ENCODE measurements around the gene SLAMF6. TPM values are rescaled to one million over a fixed set of nuclear protein-coding genes. Genes with fewer than 3 reads are reported as not detected.
"Not testable (repeated sequence)": the region's sequence is repeated elsewhere in the genome, so short reads cannot be mapped to it uniquely, and the experiment has no call there.

Gene SLAMF6
- total RNA-seq, 2 donors from 2014 or later = 48.3 to 55.2 TPM

- peak; percentile 35 to 89 for ATAC-seq
- Mint-ChIP-seq H3K36me3 (peaks cover 3 to 39% of the 10 kb centered on the region in 2 donors), H3K9me3 (peaks cover 14 to 37% of the 10 kb centered on the region in 2 donors), H3K27ac (peak overlapping the region; percentile 72 to 81)
- no peak for DNase-seq (ENCODE audit: low spot score in 2 of 2)
Measured at GRCh38 chr1:160496334-160496733, 26.7 kb downstream of the SLAMF6 start.

- Mint-ChIP-seq H3K27ac (no peak overlapping the region), H3K9me3 (peaks cover 13 to 31% of the 10 kb centered on the region in 2 donors), H3K36me3 (peaks cover 0 to 46% of the 10 kb centered on the region in 2 donors)
- ATAC-seq (no peak), DNase-seq (ENCODE audit: low spot score in 2 of 2) (no peak)
Measured at GRCh38 chr1:160494620-160495019, 28.4 kb downstream of the SLAMF6 start.

- no peak for ATAC-seq
- DNase-seq (ENCODE audit: low spot score in 2 of 2) = no peak
- Mint-ChIP-seq H3K36me3 (peaks cover 0 to 36% of the 10 kb centered on the region in 2 donors), H3K27ac (no peak overlapping the region), H3K9me3 (peaks cover 0 to 18% of the 10 kb centered on the region in 2 donors)
Measured at GRCh38 chr1:160492617-160493016, 30.4 kb downstream of the SLAMF6 start.

GRCh38 chr1:160491981-160492380 lies 31.1 kb downstream of the SLAMF6 start:
- DNase-seq (ENCODE audit: low spot score in 2 of 2) = no peak
- peaks cover 0 to 14% of the 10 kb centered on the region in 2 donors for H3K9me3 Mint-ChIP-seq
- ATAC-seq = no peak
- peaks cover 0 to 36% of the 10 kb centered on the region in 2 donors for H3K36me3 Mint-ChIP-seq
- H3K27ac Mint-ChIP-seq = no peak overlapping the region

GRCh38 chr1:160491017-160491416 lies 32.0 kb downstream of the SLAMF6 start:
- Mint-ChIP-seq H3K36me3 (peaks cover 0 to 41% of the 10 kb centered on the region in 2 donors), H3K9me3 (peaks cover 0 to 11% of the 10 kb centered on the region in 2 donors), H3K27ac (peak overlapping the region in 1 of 2 donors; percentile 71)
- no peak for DNase-seq (ENCODE audit: low spot score in 2 of 2)
- ATAC-seq = no peak

GRCh38 chr1:160489513-160490261 lies 33.4 kb downstream of the SLAMF6 start:
- peak in 1 of 2 donors; percentile 35 for ATAC-seq
- Mint-ChIP-seq H3K27ac (peak overlapping the region; percentile 71 to 75), H3K36me3 (peaks cover 0 to 36% of the 10 kb centered on the region in 2 donors), H3K9me3 (peaks cover 3 to 11% of the 10 kb centered on the region in 2 donors)
- no peak for DNase-seq (ENCODE audit: low spot score in 2 of 2)

GRCh38 chr1:160488347-160489058 lies 34.6 kb downstream of the SLAMF6 start:
- Mint-ChIP-seq H3K36me3 (peaks cover 0 to 29% of the 10 kb centered on the region in 2 donors), H3K27ac (peak overlapping the region in 1 of 2 donors; percentile 36), H3K9me3 (peaks cover 3 to 6% of the 10 kb centered on the region in 2 donors)
- ATAC-seq (no peak), DNase-seq (ENCODE audit: low spot score in 2 of 2) (no peak)

GRCh38 chr1:160486453-160486852 lies 36.6 kb downstream of the SLAMF6 start:
- H3K36me3 Mint-ChIP-seq = peaks cover 16 to 33% of the 10 kb centered on the region in 2 donors
- DNase-seq (ENCODE audit: low spot score in 2 of 2) (no peak), ATAC-seq (no peak)
- H3K9me3 Mint-ChIP-seq = peaks cover 5 to 17% of the 10 kb centered on the region in 2 donors
- H3K27ac Mint-ChIP-seq = no peak overlapping the region

GRCh38 chr1:160483505-160484185 lies 39.4 kb downstream of the SLAMF6 start:
- ATAC-seq (peak; percentile 86 to 90), DNase-seq (ENCODE audit: low spot score in 2 of 2) (no peak)
- Mint-ChIP-seq H3K36me3 (peaks cover 35 to 37% of the 10 kb centered on the region in 2 donors), H3K9me3 (peaks cover 20 to 31% of the 10 kb centered on the region in 2 donors), H3K27ac (peak overlapping the region in 1 of 2 donors; percentile 11)

GRCh38 chr1:160481979-160482596 lies 41.0 kb downstream of the SLAMF6 start:
- DNase-seq (ENCODE audit: low spot score in 2 of 2) (no peak), ATAC-seq (peak in 1 of 2 donors; percentile 13)
- Mint-ChIP-seq H3K36me3 (peaks cover 40 to 43% of the 10 kb centered on the region in 2 donors), H3K27ac (peak overlapping the region; percentile 1 to 16), H3K9me3 (peaks cover 24 to 36% of the 10 kb centered on the region in 2 donors)

GRCh38 chr1:160480781-160481180 lies 42.3 kb downstream of the SLAMF6 start:
- not testable (repeated sequence) for DNase-seq (ENCODE audit: low spot score in 2 of 2); ATAC-seq
- H3K27ac Mint-ChIP-seq = peak overlapping the region in 1 of 2 donors; percentile 16
- H3K36me3 Mint-ChIP-seq = peaks cover 34 to 40% of the 10 kb centered on the region in 2 donors
- peaks cover 24 to 36% of the 10 kb centered on the region in 2 donors for H3K9me3 Mint-ChIP-seq

GRCh38 chr1:160479091-160479490 lies 44.0 kb downstream of the SLAMF6 start:
- H3K27ac Mint-ChIP-seq; ATAC-seq; DNase-seq (ENCODE audit: low spot score in 2 of 2): not testable (repeated sequence)
- H3K36me3 Mint-ChIP-seq = peaks cover 28 to 40% of the 10 kb centered on the region in 2 donors
- peaks cover 21 to 30% of the 10 kb centered on the region in 2 donors for H3K9me3 Mint-ChIP-seq

- DNase-seq (ENCODE audit: low spot score in 2 of 2) (no peak), ATAC-seq (peak; percentile 94 to 97)
- Mint-ChIP-seq H3K36me3 (peaks cover 13 to 18% of the 10 kb centered on the region in 2 donors), H3K9me3 (peaks cover 14 to 16% of the 10 kb centered on the region in 2 donors), H3K27ac (no peak overlapping the region)
Measured at GRCh38 chr1:160474392-160475242, 48.4 kb downstream of the SLAMF6 start.

GRCh38 chr1:160472112-160472511 lies 50.9 kb downstream of the SLAMF6 start:
- DNase-seq (ENCODE audit: low spot score in 2 of 2) (no peak), ATAC-seq (no peak)
- peaks cover 4 to 5% of the 10 kb centered on the region in 2 donors for H3K9me3 Mint-ChIP-seq
- peaks cover 0 to 10% of the 10 kb centered on the region in 2 donors for H3K36me3 Mint-ChIP-seq
- no peak overlapping the region for H3K27ac Mint-ChIP-seq

GRCh38 chr1:160471253-160471652 lies 51.8 kb downstream of the SLAMF6 start:
- no peak overlapping the region for H3K27ac Mint-ChIP-seq
- no peak for DNase-seq (ENCODE audit: low spot score in 2 of 2)
- peaks cover 0 to 10% of the 10 kb centered on the region in 2 donors for H3K36me3 Mint-ChIP-seq
- peak in 1 of 2 donors; percentile 55 for ATAC-seq
- peaks cover 4 to 5% of the 10 kb centered on the region in 2 donors for H3K9me3 Mint-ChIP-seq

Measured in activated naive CD4-positive, alpha-beta T cell treated with anti-CD3 and anti-CD28 coated beads, Interleukin-2, amount 50 U/mL, for 72 hours (primary cell).